Activated naive CD8-positive, alpha-beta T cell treated with anti-CD3 and anti-CD28 coated beads, Interleukin-2, amount 10 ng/mL, durations not matched to agents 7 days and 5 days (primary cell): ENCODE results near the gene RBM28. TPM values are rescaled to one million over a fixed set of nuclear protein-coding genes. Genes with fewer than 3 reads are reported as not detected.
"Not testable (repeated sequence)": the region's sequence is repeated elsewhere in the genome, so short reads cannot be mapped to it uniquely, and the experiment has no call there.

Experiments used
- ATAC-seq: fragments of 150-1000 bp; cut with Tn5 transposase; one replicate; pipeline ENCODE4 v1.10.0; 2021; ENCODE audit warnings: low read depth, moderate library complexity
- POLR2A ChIA-PET: fragments of 350-600 bp; sonication (Branson Sonifier 250); formaldehyde crosslinking; loops from one replicate; lab custom pipeline; 2021; ENCODE audit warnings: antibody characterized with exemption; lab: Charles Lee
- DNase-seq: peaks from one replicate; pipeline ENCODE4 v3.0.0; 2021
- H3K27ac Mint-ChIP-seq: one replicate; pipeline ENCODE4 v1.8.0; 2022; ENCODE audit warnings: mild to moderate bottlenecking, mixed read lengths
- H3K27me3 Mint-ChIP-seq: one replicate; pipeline ENCODE4 v1.8.0; 2022; ENCODE audit warnings: mild to moderate bottlenecking, moderate library complexity, mixed read lengths
- H3K36me3 Mint-ChIP-seq: one replicate; pipeline ENCODE4 v1.8.0; 2021; ENCODE audit warnings: mild to moderate bottlenecking, mixed read lengths
- H3K4me1 Mint-ChIP-seq: one replicate; pipeline ENCODE4 v1.8.0; 2021; ENCODE audit warnings: mixed read lengths
- H3K4me3 Mint-ChIP-seq: one replicate; pipeline ENCODE4 v1.8.0; 2022; ENCODE audit warnings: mild to moderate bottlenecking, moderate library complexity, mixed read lengths
- H3K9me3 Mint-ChIP-seq: one replicate; pipeline ENCODE4 v1.8.0; 2021; ENCODE audit warnings: mixed read lengths
- total RNA-seq, 2 experiments: library from RNA; stranded (reverse); gene quantifications; one replicate each; pipeline ENCODE4 v1.2.3, GENCODE V29; 2021

Gene RBM28
- total RNA-seq, 2 experiments from 2014 or later, result 42.0 to 42.9 TPM

- DNase-seq, H3K4me3 Mint-ChIP-seq, H3K27me3 Mint-ChIP-seq, H3K27ac Mint-ChIP-seq, H3K36me3 Mint-ChIP-seq, H3K4me1 Mint-ChIP-seq, ATAC-seq, POLR2A ChIA-PET: not testable (repeated sequence)
- H3K9me3 Mint-ChIP-seq, result peaks cover 15% of the 10 kb centered on the region
These were observed 63.3 kb downstream of the RBM28 start for GRCh38 chr7:128280451-128280850.

DNA sequence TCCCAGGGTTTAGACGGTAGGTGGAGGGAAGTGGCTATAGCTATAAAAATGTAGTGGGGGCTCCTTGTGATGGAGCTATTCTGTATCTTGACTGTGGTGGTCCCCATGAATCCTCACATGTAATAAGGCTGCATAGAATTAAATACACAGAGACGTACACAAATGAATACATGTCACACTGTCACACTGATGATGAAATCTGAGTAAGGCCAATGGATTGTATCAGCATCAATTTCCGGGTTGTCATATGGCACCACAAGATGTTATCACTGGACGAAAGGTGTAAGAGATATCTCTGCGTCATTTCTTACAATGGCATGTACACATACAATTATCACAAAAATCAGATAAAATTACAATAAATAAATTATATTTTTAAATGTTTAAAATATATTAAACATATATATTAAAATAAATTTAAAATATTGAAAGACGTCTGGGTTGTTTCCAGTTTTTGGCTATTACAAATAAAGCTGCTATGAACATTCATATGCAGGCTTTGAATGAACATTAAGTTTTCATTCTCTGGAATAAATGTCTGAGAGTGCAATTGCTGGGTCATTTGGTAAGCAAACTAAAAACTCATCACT lies 64.5 kb downstream of the RBM28 start:
- ATAC-seq (no peak), DNase-seq (no peak)
- Mint-ChIP-seq H3K4me1 (peaks cover 3% of the 10 kb centered on the region), H3K27ac (no peak overlapping the region), H3K36me3 (peaks cover 8% of the 10 kb centered on the region), H3K27me3 (peaks cover 5% of the 10 kb centered on the region), H3K9me3 (peaks cover 15% of the 10 kb centered on the region), H3K4me3 (no peak overlapping the region)
- POLR2A ChIA-PET, result no interaction called here

DNA sequence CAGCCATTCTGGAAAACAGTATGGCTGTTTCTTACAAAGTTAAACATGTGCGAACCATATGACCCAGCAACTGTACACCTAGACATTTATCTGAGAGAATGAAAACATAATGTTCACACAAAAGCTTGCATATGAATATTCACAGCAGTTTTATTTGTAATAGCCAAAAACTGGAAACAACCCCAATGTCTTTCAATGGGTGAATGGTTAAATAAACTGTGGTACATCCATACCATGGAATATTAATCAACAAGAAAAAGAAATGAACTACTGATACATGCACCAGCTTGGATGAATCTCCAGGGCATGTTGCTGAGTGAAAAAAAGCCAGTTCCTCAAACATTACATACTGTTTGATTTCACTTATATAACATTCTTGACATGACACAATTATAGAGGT lies 65.3 kb downstream of the RBM28 start:
- no peak for ATAC-seq
- H3K27ac Mint-ChIP-seq, result no peak overlapping the region
- H3K36me3 Mint-ChIP-seq, result peaks cover 8% of the 10 kb centered on the region
- H3K4me1 Mint-ChIP-seq, result peaks cover 3% of the 10 kb centered on the region
- no peak for DNase-seq
- POLR2A ChIA-PET, result no interaction called here
- H3K27me3 Mint-ChIP-seq, result peaks cover 7% of the 10 kb centered on the region
- no peak overlapping the region for H3K4me3 Mint-ChIP-seq
- peaks cover 15% of the 10 kb centered on the region for H3K9me3 Mint-ChIP-seq

GRCh38 chr7:128275681-128276080 lies 68.0 kb downstream of the RBM28 start:
- peaks cover 6% of the 10 kb centered on the region for H3K4me1 Mint-ChIP-seq
- no peak overlapping the region for H3K27ac Mint-ChIP-seq
- ATAC-seq (no peak), DNase-seq (no peak)
- POLR2A ChIA-PET, result no interaction called here
- no peaks in the 10 kb centered on the region for H3K36me3 Mint-ChIP-seq
- H3K27me3 Mint-ChIP-seq, result peaks cover 23% of the 10 kb centered on the region
- H3K9me3 Mint-ChIP-seq, result peaks cover 10% of the 10 kb centered on the region
- H3K4me3 Mint-ChIP-seq, result no peak overlapping the region

DNA sequence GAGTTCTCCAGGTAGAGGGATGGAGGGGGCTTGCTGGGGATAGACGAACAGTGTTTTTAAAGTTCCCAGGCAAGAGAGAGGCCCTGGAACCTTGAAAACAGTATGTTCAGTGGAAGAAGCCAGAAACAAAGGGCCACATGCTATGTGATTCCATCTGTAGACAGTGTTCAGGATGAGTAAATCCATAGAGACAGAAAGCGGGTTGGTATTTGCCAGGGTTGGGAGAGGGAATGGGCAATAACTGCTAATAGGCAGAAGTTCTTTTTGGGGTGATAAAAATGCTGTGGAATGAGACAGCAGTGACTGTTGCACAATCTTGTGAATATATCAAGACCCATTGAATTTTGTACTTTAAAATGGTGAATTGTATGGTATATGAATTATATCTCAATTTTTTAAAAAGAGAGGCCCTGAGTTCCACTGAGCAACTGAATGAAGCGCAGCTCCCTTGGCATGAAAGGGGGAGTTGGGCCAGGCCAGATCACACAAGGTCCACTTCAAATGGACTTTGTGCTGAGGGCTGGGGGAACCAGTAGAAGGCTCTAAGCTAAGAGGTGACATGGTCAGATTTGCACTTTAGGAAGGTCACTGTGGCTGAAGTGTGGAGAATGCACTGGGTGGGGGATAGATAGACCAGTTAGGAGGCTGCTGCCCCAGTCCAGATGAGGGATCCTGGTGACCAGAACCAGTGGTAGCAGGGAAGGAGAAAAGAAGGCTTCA lies 68.7 kb downstream of the RBM28 start:
- Mint-ChIP-seq H3K9me3 (peaks cover 9% of the 10 kb centered on the region), H3K27me3 (peaks cover 30% of the 10 kb centered on the region), H3K4me1 (peaks cover 6% of the 10 kb centered on the region), H3K36me3 (no peaks in the 10 kb centered on the region), H3K4me3 (no peak overlapping the region), H3K27ac (no peak overlapping the region)
- ATAC-seq (no peak), DNase-seq (no peak)
- POLR2A ChIA-PET, result no interaction called here

DNA sequence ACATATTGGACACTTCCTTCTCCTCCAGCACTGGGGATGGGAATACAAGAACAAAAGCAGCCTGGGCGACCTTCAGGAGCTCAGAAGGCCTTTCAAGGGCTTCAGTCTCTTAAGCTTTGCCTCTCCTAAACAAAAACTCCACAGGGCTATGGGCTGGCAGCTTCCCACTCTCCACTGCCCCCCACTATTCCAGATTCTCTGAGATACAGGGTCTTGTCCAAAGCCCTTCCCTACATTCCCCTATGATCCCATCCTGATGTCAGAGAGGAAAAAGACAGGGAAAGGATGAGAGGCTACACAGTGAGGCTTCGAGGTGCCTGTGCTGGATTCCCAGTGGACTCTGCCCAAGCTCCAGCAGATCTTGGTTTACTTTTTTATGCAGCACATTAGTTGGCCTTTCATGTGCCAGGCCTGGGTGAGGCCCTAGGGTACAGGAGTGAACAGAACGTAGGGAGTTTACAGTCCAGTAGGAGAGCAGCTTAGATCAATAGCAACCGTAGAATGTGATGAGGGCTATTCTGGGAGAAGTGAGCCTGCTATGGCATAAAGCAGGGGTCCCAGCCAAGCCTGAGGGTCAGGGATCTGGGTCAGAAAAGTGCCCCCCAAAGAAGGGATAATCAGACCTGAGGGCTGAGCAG lies 69.3 kb downstream of the RBM28 start:
- Mint-ChIP-seq H3K27me3 (peaks cover 34% of the 10 kb centered on the region), H3K36me3 (no peaks in the 10 kb centered on the region), H3K27ac (no peak overlapping the region), H3K9me3 (peaks cover 4% of the 10 kb centered on the region), H3K4me3 (no peak overlapping the region), H3K4me1 (peaks cover 6% of the 10 kb centered on the region)
- no peak for DNase-seq
- ATAC-seq, result no peak
- POLR2A ChIA-PET, result no interaction called here

GRCh38 chr7:128271942-128272481 lies 71.7 kb downstream of the RBM28 start:
- Mint-ChIP-seq H3K27me3 (peaks cover 46% of the 10 kb centered on the region), H3K4me1 (peaks cover 6% of the 10 kb centered on the region), H3K9me3 (no peaks in the 10 kb centered on the region), H3K4me3 (peak overlapping the region; percentile 18), H3K27ac (no peak overlapping the region), H3K36me3 (no peaks in the 10 kb centered on the region)
- POLR2A ChIA-PET, result interaction anchor here (0.7 kb wide), 1 partner anchor 49 kb away, joined by 5 read pairs; no protein-coding TSS in a partner anchor
- ATAC-seq, result no peak
- no peak for DNase-seq

- ATAC-seq (peak; percentile 22), DNase-seq (no peak)
- Mint-ChIP-seq H3K27me3 (peaks cover 48% of the 10 kb centered on the region), H3K36me3 (no peaks in the 10 kb centered on the region), H3K4me3 (peak overlapping the region; percentile 70), H3K9me3 (no peaks in the 10 kb centered on the region), H3K4me1 (peaks cover 6% of the 10 kb centered on the region), H3K27ac (no peak overlapping the region)
- POLR2A ChIA-PET, result interaction anchor here (0.7 kb wide), 1 partner anchor 50 kb away, joined by 5 read pairs; no protein-coding TSS in a partner anchor
These were observed 72.2 kb downstream of the RBM28 start for GRCh38 chr7:128271471-128271941.

GRCh38 chr7:128270826-128271272 lies 72.9 kb downstream of the RBM28 start:
- Mint-ChIP-seq H3K4me1 (peaks cover 3% of the 10 kb centered on the region), H3K9me3 (no peaks in the 10 kb centered on the region), H3K27ac (no peak overlapping the region), H3K36me3 (no peaks in the 10 kb centered on the region), H3K4me3 (peak overlapping the region; percentile 70), H3K27me3 (peaks cover 54% of the 10 kb centered on the region)
- POLR2A ChIA-PET, result no interaction called here
- peak; percentile 37 for ATAC-seq
- DNase-seq, result no peak

DNA sequence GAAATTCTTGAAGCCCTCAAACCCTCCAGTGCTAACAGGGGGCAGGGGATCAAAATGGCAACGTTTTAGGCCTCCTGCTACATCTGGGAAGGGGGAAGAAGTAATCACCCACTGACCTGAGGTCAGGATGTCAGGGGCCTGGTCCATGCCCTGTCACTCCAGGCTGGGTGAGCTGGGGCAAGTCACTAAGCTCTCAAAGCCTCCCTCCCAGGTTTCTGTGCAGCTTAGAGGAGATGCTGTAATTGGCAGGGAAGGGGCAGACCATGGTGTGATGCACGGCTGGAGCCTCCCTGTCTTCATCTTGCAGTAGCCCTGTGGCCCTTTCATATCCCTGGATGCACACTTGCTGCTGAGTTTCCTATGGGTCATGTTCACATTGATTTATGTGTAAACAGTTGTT lies 75.5 kb downstream of the RBM28 start:
- Mint-ChIP-seq H3K4me3 (no peak overlapping the region), H3K36me3 (no peaks in the 10 kb centered on the region), H3K27me3 (peaks cover 49% of the 10 kb centered on the region), H3K4me1 (peaks cover 3% of the 10 kb centered on the region), H3K9me3 (no peaks in the 10 kb centered on the region), H3K27ac (no peak overlapping the region)
- DNase-seq, result no peak
- POLR2A ChIA-PET, result no interaction called here
- no peak for ATAC-seq

- no peak overlapping the region for H3K4me3 Mint-ChIP-seq
- no peak for DNase-seq
- H3K4me1 Mint-ChIP-seq, result peaks cover 3% of the 10 kb centered on the region
- H3K36me3 Mint-ChIP-seq, result no peaks in the 10 kb centered on the region
- H3K27ac Mint-ChIP-seq, result no peak overlapping the region
- peaks cover 44% of the 10 kb centered on the region for H3K27me3 Mint-ChIP-seq
- no peaks in the 10 kb centered on the region for H3K9me3 Mint-ChIP-seq
- ATAC-seq, result no peak
- POLR2A ChIA-PET, result no interaction called here
These were observed 76.1 kb downstream of the RBM28 start for GRCh38 chr7:128267595-128267924.

- no peak for DNase-seq
- H3K27me3 Mint-ChIP-seq, result peaks cover 40% of the 10 kb centered on the region
These were observed 76.7 kb downstream of the RBM28 start for GRCh38 chr7:128266883-128267594.

DNA sequence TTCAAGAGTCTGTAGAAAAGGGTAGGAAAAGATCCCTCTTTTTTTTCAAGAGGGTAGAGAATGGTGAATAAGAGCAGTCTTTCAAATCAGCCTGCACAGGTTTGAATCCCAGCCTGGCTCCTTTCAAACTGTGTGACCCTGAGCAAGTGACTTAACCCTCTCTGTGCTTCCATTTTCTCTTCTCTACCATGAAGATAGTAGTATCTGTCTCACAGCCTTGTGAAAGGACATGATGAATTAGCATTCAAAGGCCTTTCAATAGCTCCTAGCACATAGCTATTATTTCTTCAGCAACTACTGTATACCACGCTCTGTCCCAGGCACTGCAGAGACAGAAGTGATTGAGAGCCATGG lies 77.2 kb downstream of the RBM28 start:
- no peak for ATAC-seq
- POLR2A ChIA-PET, result no interaction called here
- no peak overlapping the region for H3K27ac Mint-ChIP-seq
- no peak overlapping the region for H3K4me3 Mint-ChIP-seq
- peaks cover 3% of the 10 kb centered on the region for H3K4me1 Mint-ChIP-seq
- DNase-seq, result no peak
- no peaks in the 10 kb centered on the region for H3K36me3 Mint-ChIP-seq
- H3K27me3 Mint-ChIP-seq, result peaks cover 40% of the 10 kb centered on the region
- no peaks in the 10 kb centered on the region for H3K9me3 Mint-ChIP-seq

More at GRCh38 chr7:128266883-128267594, 76.7 kb downstream of the RBM28 start:
- Mint-ChIP-seq H3K4me1 (peaks cover 3% of the 10 kb centered on the region), H3K9me3 (no peaks in the 10 kb centered on the region), H3K4me3 (no peak overlapping the region), H3K36me3 (no peaks in the 10 kb centered on the region), H3K27ac (no peak overlapping the region)
- no peak for ATAC-seq
- POLR2A ChIA-PET, result no interaction called here
